ENCODE results near the gene AFF4. TPM values are rescaled to one million over a fixed set of nuclear protein-coding genes. Genes with fewer than 3 reads are reported as not detected.

AFF4 gene
- polyA plus RNA-seq, 1 of the 3 experiments (the other 2 are of a cell fraction) = 8.1 TPM

- H3K79me2 ChIP-seq (ENCODE audit: insufficient read depth) = no peaks in the 10 kb centered on the region; the same call in 1 of the 2 replicates
- 61% methylated on average over 2 of the region's 2 CpGs for WGBS (ENCODE audit: low lambda C conversion rate)
- no peaks in the 10 kb centered on the region for H3K9me2 ChIP-seq
- no peak for DNase-seq
- no peak for TF ChIP-seq RAD21 (IDR thresholded peaks at IDR 0.05; ENCODE audit: low read length)
- no peak for TF ChIP-seq SMC3 (IDR thresholded peaks at IDR 0.05; ENCODE audit: low read depth, low read length)
- no peak for TF ChIP-seq EP300 (IDR thresholded peaks at IDR 0.05; ENCODE audit: borderline replicate concordance in 1 of 2, low read depth in 1 of 2, low read length in 1 of 2)
- no peak for TF ChIP-seq YY1 (IDR thresholded peaks at IDR 0.05; ENCODE audit: low read depth)
- no peak for TF ChIP-seq ELF1 (IDR thresholded peaks at IDR 0.05)
- TF ChIP-seq SIN3A (IDR thresholded peaks at IDR 0.05; ENCODE audit: borderline replicate concordance, low read depth, low read length) = no peak
- no peak for TF ChIP-seq JUND (IDR thresholded peaks at IDR 0.05)
- no peak for TF ChIP-seq NRF1 (IDR thresholded peaks at IDR 0.05; ENCODE audit: low read depth, low read length)
- TF ChIP-seq USF1 (IDR thresholded peaks at IDR 0.05; ENCODE audit: borderline replicate concordance, low read depth) = no peak
- TF ChIP-seq GABPA (IDR thresholded peaks at IDR 0.05; ENCODE audit: low read depth) = no peak
- no peak for TF ChIP-seq TCF12 (IDR thresholded peaks at IDR 0.05)
- no peak for TF ChIP-seq USF2 (IDR thresholded peaks at IDR 0.05; ENCODE audit: borderline replicate concordance, low read depth, low read length)
- H3K9ac ChIP-seq = no peak overlapping the region
- no peaks in the 10 kb centered on the region for H3K4me1 ChIP-seq (ENCODE audit: control insufficient read depth in 1 of 2, insufficient read depth in 2 of 2, low read depth in 1 of 2, low read length in 1 of 2)
- peaks cover 18% of the 10 kb centered on the region for H3F3A ChIP-seq (replicated peaks; ENCODE audit: insufficient read depth)
- H3K36me3 ChIP-seq (replicated peaks in 1 of 2; ENCODE audit: control insufficient read depth in 1 of 2, insufficient read depth in 2 of 2, low read length in 1 of 2) = peaks cover 3 to 13% of the 10 kb centered on the region in 2 experiments
- H4K20me1 ChIP-seq (ENCODE audit: insufficient read depth) = no peaks in the 10 kb centered on the region
- H3K27me3 ChIP-seq (ENCODE audit: insufficient read depth) = no peaks in the 10 kb centered on the region
- H2AFZ ChIP-seq (ENCODE audit: low read depth) = no peak overlapping the region
- CTCF ChIA-PET = no interaction called here
- no peak overlapping the region for H3K4me2 ChIP-seq
- H3K9me3 ChIP-seq = no peaks in the 10 kb centered on the region
- POLR2A ChIA-PET = no interaction called here
- no peak overlapping the region for H3K27ac ChIP-seq (ENCODE audit: low read depth in 2 of 2, low read length in 1 of 2)
- no peak overlapping the region for H3K4me3 ChIP-seq (ENCODE audit: low read depth in 2 of 2, low read length in 1 of 2)
Observed at GRCh38 chr5:132999246-132999645, 35.8 kb upstream of the AFF4 start.

- H3K79me2 ChIP-seq (ENCODE audit: insufficient read depth) = no peaks in the 10 kb centered on the region; the same call in 1 of the 2 replicates
- no peaks in the 10 kb centered on the region for H3K4me1 ChIP-seq (ENCODE audit: control insufficient read depth in 1 of 2, insufficient read depth in 2 of 2, low read depth in 1 of 2, low read length in 1 of 2)
- peaks cover 3 to 8% of the 10 kb centered on the region in 2 experiments for H3K36me3 ChIP-seq (replicated peaks in 1 of 2; ENCODE audit: control insufficient read depth in 1 of 2, insufficient read depth in 2 of 2, low read length in 1 of 2)
- CTCF ChIA-PET = interaction anchor here (0.6 kb wide), 1 partner anchor 1908 kb away, joined by 3 read pairs; no protein-coding TSS in a partner anchor
- no peak for DNase-seq
- POLR2A ChIA-PET = no interaction called here
- H4K20me1 ChIP-seq (ENCODE audit: insufficient read depth) = no peaks in the 10 kb centered on the region
- H3K4me2 ChIP-seq = no peak overlapping the region
- H3K27ac ChIP-seq (ENCODE audit: low read depth in 2 of 2, low read length in 1 of 2) = no peak overlapping the region
- peaks cover 18% of the 10 kb centered on the region for H3F3A ChIP-seq (replicated peaks; ENCODE audit: insufficient read depth)
- H3K9me3 ChIP-seq = no peaks in the 10 kb centered on the region
- H3K9ac ChIP-seq = no peak overlapping the region
- H3K27me3 ChIP-seq (ENCODE audit: insufficient read depth) = no peaks in the 10 kb centered on the region
- no peak overlapping the region for H2AFZ ChIP-seq (ENCODE audit: low read depth)
- no peaks in the 10 kb centered on the region for H3K9me2 ChIP-seq
- TF ChIP-seq FOXJ3 (CRISPR knock-in tag; IDR thresholded peaks at IDR 0.05) = no peak
- no peak for TF ChIP-seq RCOR1 (IDR thresholded peaks at IDR 0.05; ENCODE audit: low read length)
- no peak for TF ChIP-seq TAF1 (IDR thresholded peaks at IDR 0.05; ENCODE audit: borderline replicate concordance, low read depth, low read length)
- no peak for TF ChIP-seq NRF1 (IDR thresholded peaks at IDR 0.05; ENCODE audit: low read depth, low read length)
- TF ChIP-seq FOSL2 (IDR thresholded peaks at IDR 0.05; ENCODE audit: borderline replicate concordance, low read depth) = no peak
- no peak for TF ChIP-seq TCF12 (IDR thresholded peaks at IDR 0.05)
- no peak for TF ChIP-seq POLR2AphosphoS5 (IDR thresholded peaks at IDR 0.05; ENCODE audit: low read depth, low read length)
- TF ChIP-seq REST (IDR thresholded peaks at IDR 0.05; ENCODE audit: low read depth, low read length) = no peak
- no peak for TF ChIP-seq RFX5 (IDR thresholded peaks at IDR 0.05; ENCODE audit: low read length)
- no peak for TF ChIP-seq GABPA (IDR thresholded peaks at IDR 0.05; ENCODE audit: low read depth)
- 96% methylated on average over 2 of the region's 2 CpGs for WGBS (ENCODE audit: low lambda C conversion rate)
- no peak overlapping the region for H3K4me3 ChIP-seq (ENCODE audit: low read depth in 2 of 2, low read length in 1 of 2)
Observed at GRCh38 chr5:132998556-132998955, 35.1 kb upstream of the AFF4 start.
